Mucosa of rectum (tissue), 2 donors: ENCODE data around the gene FHOD3.

ENCODE experiments used
- H3K27ac ChIP-seq, 2 donors: one replicate each; pipeline ENCODE4 v1.7.0; 2013; ENCODE audit warnings: inconsistent platforms in 2 of 2, low read depth in 2 of 2, low read length in 2 of 2
- H3K27me3 ChIP-seq, 2 donors: one replicate each; pipeline ENCODE4 v1.7.0; 2013; ENCODE audit warnings: low read length in 2 of 2; ENCODE audit not compliant: control insufficient read depth in 2 of 2, insufficient read depth in 2 of 2
- H3K36me3 ChIP-seq, 2 donors: one replicate each; pipeline ENCODE4 v1.7.0; 2013; ENCODE audit warnings: low read length in 2 of 2; ENCODE audit not compliant: control insufficient read depth in 2 of 2, insufficient read depth in 2 of 2
- H3K4me1 ChIP-seq, 2 donors: one replicate each; pipeline ENCODE4 v1.7.0; 2013; ENCODE audit warnings: low read length in 2 of 2, mild to moderate bottlenecking in 1 of 2; ENCODE audit not compliant: control insufficient read depth in 2 of 2, insufficient read depth in 2 of 2
- H3K4me3 ChIP-seq, 2 donors: one replicate each; pipeline ENCODE4 v1.7.0; 2013; ENCODE audit warnings: low read length in 2 of 2
- H3K9ac ChIP-seq, 2 donors: one replicate each; pipeline ENCODE4 v1.7.0; 2013; ENCODE audit warnings: low read length in 2 of 2, low read depth in 1 of 2, mild to moderate bottlenecking in 1 of 2
- H3K9me3 ChIP-seq, 2 donors: one replicate each; pipeline ENCODE4 v1.7.0; 2013; ENCODE audit warnings: low read length in 2 of 2; ENCODE audit not compliant: control insufficient read depth in 2 of 2
- donor health status: healthy.
- donor health status: Normal muscosa, but diverticular disease.

Gene FHOD3

DNA sequence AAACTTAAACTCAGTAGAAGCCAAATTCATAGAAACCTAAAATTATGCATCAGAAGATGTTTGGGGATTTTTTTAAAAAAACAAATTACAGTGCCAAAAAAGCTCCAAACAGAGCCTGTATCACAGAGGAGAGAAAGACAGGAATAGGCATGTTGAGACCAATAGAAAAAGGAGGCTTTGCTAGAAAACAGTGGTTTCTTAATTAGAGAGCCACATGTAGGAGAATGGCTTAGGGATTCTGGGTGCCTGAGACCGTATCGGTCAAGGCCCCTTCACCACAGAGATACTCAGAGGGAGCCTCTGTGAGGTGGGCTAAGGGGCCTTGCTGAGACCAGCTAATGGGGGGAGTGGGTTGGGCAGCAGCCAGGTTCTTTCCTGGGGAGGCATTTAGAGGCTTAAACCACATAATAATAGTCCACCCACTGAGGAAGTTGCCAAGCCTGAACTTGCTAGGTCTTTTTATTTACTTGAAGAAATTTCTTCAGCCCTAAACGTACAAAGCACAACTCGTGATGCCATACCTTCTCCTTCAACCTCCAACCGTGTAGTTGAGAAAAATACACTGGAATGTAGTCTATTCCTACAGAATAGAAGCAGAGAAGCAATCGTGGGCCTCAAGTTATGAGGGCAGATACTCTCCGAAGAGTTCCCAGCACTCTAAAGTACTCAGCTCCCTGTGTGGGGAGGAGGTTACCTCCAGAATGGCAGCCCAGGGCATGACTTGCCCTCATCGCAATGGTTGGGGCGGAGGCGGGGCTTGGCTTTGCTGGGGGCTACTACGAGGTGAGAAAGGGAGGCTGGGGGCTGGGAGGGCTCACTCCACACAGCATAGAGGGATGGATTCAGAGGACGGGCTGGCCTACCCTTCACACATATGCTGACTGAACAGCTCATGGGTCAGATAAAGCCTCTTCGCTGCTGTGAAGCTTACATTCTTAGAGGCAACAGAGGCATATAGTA lies 293.4 kb downstream of the FHOD3 start:
- Histone ChIP-seq H3K27ac (no peak overlapping the region), H3K4me3 (no peak overlapping the region), H3K27me3 (no peaks in the 10 kb centered on the region), H3K9me3 (no peaks in the 10 kb centered on the region), H3K9ac (no peak overlapping the region), H3K36me3 (no peaks in the 10 kb centered on the region), H3K4me1 (peaks cover 0 to 7% of the 10 kb centered on the region in 2 donors)

DNA sequence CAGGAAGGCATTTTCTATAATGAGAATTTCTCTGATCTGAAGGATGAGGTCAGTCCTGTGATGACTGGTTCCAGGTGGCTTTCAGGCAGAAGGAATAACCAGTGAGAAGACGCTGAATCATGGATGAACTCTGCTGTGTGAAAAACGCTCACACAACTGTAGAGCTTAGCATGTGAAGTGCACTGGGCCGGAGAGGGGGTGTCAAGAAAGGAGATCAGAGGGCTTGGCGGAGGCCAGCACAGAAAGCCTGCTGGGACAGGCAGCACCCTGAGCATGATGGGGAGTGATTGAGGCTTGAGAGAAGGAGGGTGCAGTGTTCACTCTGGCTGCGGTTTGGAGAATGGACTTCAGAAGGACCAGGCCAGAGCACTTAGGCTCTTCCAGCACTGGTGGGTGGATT lies 294.8 kb downstream of the FHOD3 start:
- H3K4me1 ChIP-seq: peaks cover 0 to 7% of the 10 kb centered on the region in 2 donors
- no peak overlapping the region for H3K27ac ChIP-seq
- H3K27me3 ChIP-seq: no peaks in the 10 kb centered on the region
- no peak overlapping the region for H3K4me3 ChIP-seq
- no peaks in the 10 kb centered on the region for H3K36me3 ChIP-seq
- H3K9me3 ChIP-seq: no peaks in the 10 kb centered on the region
- no peak overlapping the region for H3K9ac ChIP-seq

DNA sequence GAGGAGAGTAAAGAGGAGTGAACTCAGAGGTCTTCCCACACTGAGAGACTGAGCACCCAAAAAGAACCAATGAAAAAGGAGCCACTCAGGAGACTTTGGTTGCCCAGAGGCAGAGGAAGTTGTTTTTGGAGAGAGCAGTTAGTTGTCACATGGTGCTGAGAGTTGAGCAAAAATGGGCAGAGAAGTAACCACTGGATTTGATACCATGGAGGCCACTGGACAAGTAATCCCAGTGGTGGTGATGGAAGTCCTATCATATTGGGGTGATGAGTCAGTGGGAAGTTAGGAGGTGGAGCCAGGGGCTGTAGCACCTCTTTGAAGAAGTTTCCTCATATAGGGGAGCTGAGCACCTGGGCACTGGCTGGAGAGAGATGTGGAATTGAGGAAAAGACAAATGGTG lies 295.5 kb downstream of the FHOD3 start:
- H3K4me3 ChIP-seq: no peak overlapping the region
- H3K27ac ChIP-seq: no peak overlapping the region
- H3K27me3 ChIP-seq: no peaks in the 10 kb centered on the region
- H3K9me3 ChIP-seq: no peaks in the 10 kb centered on the region
- H3K4me1 ChIP-seq: peaks cover 4 to 9% of the 10 kb centered on the region in 2 donors
- H3K9ac ChIP-seq: no peak overlapping the region
- no peaks in the 10 kb centered on the region for H3K36me3 ChIP-seq

DNA sequence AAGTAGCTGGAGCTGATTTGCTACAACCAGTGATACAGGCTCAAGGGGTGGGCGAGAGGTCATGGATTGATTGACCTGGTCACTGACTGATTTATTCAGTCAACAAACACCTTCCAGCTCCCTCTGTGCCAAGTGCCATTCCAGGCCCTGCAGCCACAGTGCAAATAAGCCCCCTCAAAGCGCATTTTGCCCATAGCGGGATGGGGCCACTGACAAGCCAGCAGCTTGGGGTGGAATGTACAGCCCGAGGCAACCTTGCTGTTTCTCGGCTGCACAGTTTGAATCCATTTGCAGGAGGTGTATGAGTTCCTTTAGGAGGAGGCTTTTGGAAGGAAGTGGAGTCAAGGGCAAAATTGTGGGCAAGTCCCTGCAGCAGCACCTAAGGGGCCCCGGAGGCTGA lies 296.1 kb downstream of the FHOD3 start:
- no peaks in the 10 kb centered on the region for H3K27me3 ChIP-seq
- no peaks in the 10 kb centered on the region for H3K36me3 ChIP-seq
- no peak overlapping the region for H3K27ac ChIP-seq
- H3K9ac ChIP-seq: no peak overlapping the region
- peaks cover 5 to 9% of the 10 kb centered on the region in 2 donors for H3K4me1 ChIP-seq
- H3K4me3 ChIP-seq: no peak overlapping the region
- H3K9me3 ChIP-seq: no peaks in the 10 kb centered on the region

DNA sequence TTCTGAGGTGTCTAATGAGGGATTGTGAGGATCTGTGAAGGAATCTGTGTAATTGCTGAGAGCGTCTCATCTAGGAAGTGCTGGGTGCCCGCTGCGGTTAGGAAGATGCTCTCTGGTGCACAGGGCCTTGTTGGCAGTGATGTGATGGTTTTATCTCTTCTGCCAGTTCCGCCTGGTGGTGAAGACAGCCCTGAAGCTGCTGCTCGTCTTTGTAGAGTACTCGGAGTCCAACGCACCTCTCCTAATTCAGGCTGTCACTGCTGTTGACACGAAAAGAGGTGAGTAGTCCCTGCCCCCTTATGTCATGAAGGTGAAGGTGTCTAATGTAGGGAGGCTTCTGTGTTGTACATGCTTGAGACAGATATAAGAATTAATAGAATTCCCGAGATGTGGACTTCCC lies 297.1 kb downstream of the FHOD3 start:
- H3K9ac ChIP-seq: no peak overlapping the region
- no peaks in the 10 kb centered on the region for H3K9me3 ChIP-seq
- H3K27ac ChIP-seq: no peak overlapping the region
- H3K36me3 ChIP-seq: no peaks in the 10 kb centered on the region
- H3K27me3 ChIP-seq: no peaks in the 10 kb centered on the region
- no peak overlapping the region for H3K4me3 ChIP-seq
- peaks cover 5 to 9% of the 10 kb centered on the region in 2 donors for H3K4me1 ChIP-seq

DNA sequence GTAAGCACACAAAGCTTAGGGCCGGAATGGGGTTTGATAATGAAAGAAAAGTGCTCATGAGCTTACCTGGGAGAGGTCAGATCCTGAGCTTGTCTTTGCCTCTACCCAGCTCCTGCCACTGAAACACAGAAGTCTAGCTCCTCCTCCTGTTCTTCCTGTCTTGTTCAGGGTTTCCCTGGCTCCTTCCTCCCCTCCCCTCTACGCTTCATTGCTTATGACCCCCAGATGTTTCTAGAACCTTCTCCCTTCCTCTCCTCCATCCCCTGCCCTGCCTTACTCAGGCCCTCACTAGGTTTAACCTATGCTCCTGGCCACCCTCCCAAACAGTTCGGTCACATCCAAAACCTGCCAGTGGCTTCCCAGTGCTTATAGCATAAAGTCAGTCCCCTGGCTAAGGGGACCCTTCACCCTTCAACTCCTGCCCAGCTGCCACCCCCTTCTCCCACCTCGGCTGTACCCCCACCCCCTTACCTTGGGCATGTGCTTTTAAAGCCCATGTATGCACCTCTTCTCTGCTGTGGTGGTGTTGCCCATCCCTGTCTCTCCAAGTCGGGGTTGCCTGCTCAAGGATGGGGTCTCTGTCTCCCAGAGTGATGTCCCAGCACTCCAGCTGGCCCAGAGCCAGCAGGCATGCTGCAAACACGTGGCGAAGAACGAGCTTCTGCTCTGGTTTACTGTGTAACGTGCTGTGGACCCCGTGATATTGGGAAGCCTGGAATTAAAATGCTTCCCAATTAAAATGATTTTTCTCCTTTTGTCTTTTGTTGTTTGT lies 297.7 kb downstream of the FHOD3 start:
- Histone ChIP-seq H3K27ac (no peak overlapping the region), H3K27me3 (no peaks in the 10 kb centered on the region), H3K4me1 (peaks cover 5 to 9% of the 10 kb centered on the region in 2 donors), H3K9ac (no peak overlapping the region), H3K4me3 (no peak overlapping the region), H3K9me3 (no peaks in the 10 kb centered on the region), H3K36me3 (no peaks in the 10 kb centered on the region)

DNA sequence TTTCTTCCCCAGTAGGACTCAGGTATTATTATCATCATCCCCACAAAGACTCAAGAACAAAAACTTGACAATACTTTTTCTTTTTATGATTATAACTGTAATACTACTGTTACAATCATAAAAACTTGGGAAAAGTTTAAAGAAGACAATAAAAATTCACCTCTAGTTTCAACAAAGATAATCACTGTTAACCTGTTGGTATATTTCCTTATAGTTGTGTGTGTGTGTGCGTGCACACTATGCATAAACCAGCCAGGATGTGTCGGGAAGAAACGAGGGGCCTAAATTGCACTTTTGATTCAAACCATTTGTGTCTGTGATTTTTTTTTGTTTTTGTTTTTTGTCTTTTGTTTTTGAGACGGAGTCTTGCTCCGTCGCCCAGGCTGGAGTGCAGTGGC lies 298.3 kb downstream of the FHOD3 start:
- no peaks in the 10 kb centered on the region for H3K27me3 ChIP-seq
- H3K9ac ChIP-seq: no peak overlapping the region
- no peaks in the 10 kb centered on the region for H3K9me3 ChIP-seq
- no peak overlapping the region for H3K4me3 ChIP-seq
- no peak overlapping the region for H3K27ac ChIP-seq
- no peaks in the 10 kb centered on the region for H3K36me3 ChIP-seq
- H3K4me1 ChIP-seq: peaks cover 5 to 9% of the 10 kb centered on the region in 2 donors

DNA sequence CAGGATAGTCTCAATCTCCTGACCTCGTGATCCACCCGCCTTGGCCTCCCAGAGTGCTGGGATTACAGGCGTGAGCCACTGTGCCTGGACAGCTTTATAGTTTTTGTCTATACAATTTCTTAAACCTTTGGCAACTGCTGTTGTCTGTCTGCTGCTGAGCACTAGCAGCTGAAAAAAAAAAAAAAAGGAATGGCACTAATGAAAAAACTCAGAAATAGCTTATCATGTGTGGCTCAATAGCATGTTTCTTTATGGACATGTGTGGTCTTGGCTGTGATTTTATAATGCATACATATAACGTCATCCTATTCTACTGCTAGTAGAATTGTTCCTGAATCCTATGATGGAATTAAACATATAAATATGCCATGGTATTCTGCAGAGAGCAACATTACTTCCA lies 300.1 kb downstream of the FHOD3 start:
- no peaks in the 10 kb centered on the region for H3K36me3 ChIP-seq
- no peak overlapping the region for H3K4me3 ChIP-seq
- H3K27me3 ChIP-seq: no peaks in the 10 kb centered on the region
- no peaks in the 10 kb centered on the region for H3K9me3 ChIP-seq
- no peak overlapping the region for H3K9ac ChIP-seq
- H3K27ac ChIP-seq: no peak overlapping the region
- peaks cover 5 to 9% of the 10 kb centered on the region in 2 donors for H3K4me1 ChIP-seq

DNA sequence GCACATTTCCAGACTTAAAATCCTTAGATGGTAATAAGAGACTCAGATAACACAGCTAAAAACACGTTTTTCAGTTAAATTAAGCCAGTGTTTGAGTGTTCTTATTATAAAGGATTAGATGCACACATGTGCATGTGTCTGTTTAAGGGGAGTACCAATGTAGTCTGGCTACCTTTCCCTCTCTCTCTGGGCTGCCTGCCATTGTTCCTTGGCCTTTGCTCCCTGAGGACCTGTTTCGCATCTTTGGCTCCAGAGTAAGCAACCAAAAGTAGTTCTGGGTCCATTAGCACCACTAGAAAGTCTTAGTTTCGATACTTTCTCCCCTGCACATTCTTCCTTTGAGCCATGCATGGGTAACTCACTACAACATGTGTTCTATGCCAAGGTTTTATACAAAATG lies 303.0 kb downstream of the FHOD3 start:
- Histone ChIP-seq H3K36me3 (no peaks in the 10 kb centered on the region), H3K4me1 (peaks cover 3 to 5% of the 10 kb centered on the region in 2 donors), H3K27ac (no peak overlapping the region), H3K27me3 (no peaks in the 10 kb centered on the region), H3K9ac (no peak overlapping the region), H3K9me3 (no peaks in the 10 kb centered on the region), H3K4me3 (no peak overlapping the region)

DNA sequence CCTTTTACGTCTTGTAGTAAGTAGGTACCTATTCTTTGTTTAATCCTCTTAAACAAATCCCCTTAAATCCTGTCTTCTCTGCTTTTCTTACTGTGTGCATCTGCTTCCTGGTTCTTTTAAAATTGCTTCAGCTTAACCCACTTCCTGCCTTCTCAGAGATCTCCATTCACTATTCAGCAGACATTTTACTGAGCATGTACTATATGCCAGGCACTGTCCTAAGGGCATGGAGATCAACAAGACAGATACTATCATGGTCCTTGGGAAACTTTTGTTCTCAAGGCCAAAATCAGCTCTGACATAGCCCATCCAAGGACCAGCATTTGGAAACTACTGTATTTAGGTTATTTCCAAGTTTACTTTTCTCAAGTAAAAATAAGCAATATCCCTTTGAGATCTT lies 303.8 kb downstream of the FHOD3 start:
- Histone ChIP-seq H3K27ac (no peak overlapping the region), H3K9me3 (no peaks in the 10 kb centered on the region), H3K27me3 (no peaks in the 10 kb centered on the region), H3K4me3 (no peak overlapping the region), H3K4me1 (peaks cover 2 to 5% of the 10 kb centered on the region in 2 donors), H3K36me3 (no peaks in the 10 kb centered on the region), H3K9ac (no peak overlapping the region)
